RKO (cell line): Measurements from ENCODE around the gene FAM72B.
"Not testable (repeated sequence)": the region's sequence is repeated elsewhere in the genome, so short reads cannot be mapped to it uniquely, and the experiment has no call there.

ENCODE experiments used
- DNase-seq: peaks from one replicate; pipeline ENCODE4 v3.0.0-alpha.2; 2016; ENCODE audit warnings: low spot score

Gene FAM72B

GRCh38 chr1:121184290-121185127, at the start of gene FAM72B, which contains the start of gene SRGAP2C:
Gene FAM72B, minus strand, starts transcription at chr1:121184340. Its CDS starts 851 bp downstream, at chr1:121183489.
Gene SRGAP2C, plus strand, starts transcription at chr1:121184975. Its CDS starts 2,472 bp downstream, at chr1:121187447.
- DNase-seq: peak; percentile 98

DNA sequence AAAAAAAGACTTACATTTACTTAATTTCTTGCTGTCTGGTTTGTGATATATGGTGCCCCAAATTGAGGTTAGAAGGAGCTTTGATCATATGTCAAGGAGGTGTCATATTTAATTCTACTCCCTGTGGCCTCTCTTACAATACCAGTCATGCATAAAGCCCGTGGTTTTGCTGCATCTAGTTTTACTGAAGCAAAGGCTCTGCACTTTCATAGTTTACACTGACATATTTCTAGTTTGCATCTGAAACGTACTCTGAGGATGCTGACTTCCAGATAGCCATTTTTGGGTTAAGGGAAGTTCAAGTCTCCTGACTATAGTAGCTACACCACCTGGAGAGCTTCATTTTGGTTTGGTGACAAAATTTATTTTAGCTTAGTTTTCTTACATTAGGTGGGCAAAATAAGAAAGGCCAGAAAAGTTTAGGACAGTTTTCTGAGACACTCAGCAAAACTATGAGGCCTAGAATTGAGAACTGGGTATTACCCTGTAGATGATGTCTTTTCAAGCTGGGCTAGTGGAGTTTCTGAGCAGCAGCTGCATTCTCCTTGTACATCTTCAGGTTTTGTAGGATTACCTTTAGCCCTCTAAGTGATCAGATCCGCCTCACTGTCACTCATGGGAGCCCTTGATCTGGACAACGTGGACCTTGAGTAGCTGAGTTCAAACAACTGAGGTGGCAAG, 48.4 kb upstream of the FAM72B start:
- DNase-seq: not testable (repeated sequence)

DNA sequence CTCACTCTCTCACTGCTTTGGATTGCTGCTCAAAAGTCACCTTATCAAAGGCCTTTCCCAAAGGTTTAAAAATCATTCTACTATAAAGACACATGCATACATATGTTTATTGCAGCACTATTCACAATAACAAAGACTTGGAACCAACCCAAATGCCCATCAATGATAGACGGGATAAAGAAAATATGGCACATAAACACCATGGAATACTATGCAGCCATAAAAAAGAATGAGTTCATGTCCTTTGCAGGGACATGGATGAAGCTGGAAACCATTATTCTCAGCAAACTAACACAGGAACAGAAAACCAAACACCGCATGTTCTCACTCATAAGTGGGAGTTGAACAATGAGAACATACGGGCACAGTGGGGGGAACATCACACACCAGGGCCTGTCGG, 46.5 kb upstream of the FAM72B start:
- not testable (repeated sequence) for DNase-seq

DNA sequence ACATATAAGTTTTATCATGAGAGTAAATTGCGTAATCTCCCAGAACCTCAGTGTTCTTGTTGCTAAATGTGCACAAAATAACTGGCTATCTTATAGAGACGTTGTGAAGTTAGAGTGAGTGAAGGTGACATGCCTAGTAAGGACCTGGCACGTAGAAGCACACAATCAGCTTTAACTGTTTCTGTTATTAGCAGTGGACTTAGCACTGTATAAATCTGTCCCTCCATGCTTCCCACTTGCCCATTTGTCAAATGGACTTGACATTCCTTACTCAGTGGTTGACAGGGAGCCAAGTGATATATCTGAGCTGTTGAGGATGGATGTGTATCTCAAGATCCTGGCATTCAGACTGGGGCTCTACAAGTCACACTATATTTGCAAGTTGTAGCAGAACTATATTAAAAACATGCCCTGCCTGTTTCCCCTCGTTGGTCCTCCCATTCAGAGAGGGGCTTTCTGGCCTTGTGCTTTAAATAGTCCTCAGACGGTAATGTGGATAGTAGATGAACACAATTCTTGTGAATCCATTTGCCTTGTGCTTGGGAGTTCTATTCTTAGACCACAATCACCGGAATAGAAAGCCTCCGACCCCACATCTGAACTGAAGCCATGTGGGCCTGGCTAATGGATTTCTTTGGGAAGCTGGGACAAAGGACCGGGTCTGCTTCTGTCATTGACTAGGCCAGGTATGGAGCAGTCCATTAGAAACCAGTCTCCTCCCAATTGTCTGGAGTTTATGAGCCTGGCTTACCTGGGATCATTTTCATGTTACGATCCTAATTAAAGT, 43.6 kb upstream of the FAM72B start:
- DNase-seq: not testable (repeated sequence)

DNA sequence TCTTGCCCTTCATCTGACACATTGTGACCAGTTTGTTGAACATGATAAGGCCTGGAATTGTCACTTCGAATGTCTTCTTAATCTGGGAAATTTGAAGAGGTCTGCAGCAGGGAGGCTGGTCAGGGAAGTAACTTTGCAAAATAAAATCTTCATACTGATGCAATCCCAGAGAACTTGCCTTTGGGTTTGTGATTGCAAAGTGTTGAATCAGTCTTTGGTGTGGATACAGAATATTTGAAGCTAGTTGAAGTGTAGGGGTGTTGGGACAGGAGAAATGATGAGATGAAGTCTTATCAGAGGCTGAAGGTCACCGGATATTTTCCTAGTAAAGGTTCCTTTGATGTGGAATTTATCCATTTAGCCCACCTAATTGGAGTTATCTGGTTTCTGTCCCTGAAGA, 42.8 kb upstream of the FAM72B start:
- DNase-seq: not testable (repeated sequence)

GRCh38 chr1:121226295-121226904, 42.3 kb upstream of the FAM72B start:
- not testable (repeated sequence) for DNase-seq

- not testable (repeated sequence) for DNase-seq
Measured at GRCh38 chr1:121224714-121225113, 40.6 kb upstream of the FAM72B start.

GRCh38 chr1:121221770-121222169, 37.6 kb upstream of the FAM72B start:
- DNase-seq: not testable (repeated sequence)

- not testable (repeated sequence) for DNase-seq
Measured at GRCh38 chr1:121216676-121217075, 32.5 kb upstream of the FAM72B start.

DNA sequence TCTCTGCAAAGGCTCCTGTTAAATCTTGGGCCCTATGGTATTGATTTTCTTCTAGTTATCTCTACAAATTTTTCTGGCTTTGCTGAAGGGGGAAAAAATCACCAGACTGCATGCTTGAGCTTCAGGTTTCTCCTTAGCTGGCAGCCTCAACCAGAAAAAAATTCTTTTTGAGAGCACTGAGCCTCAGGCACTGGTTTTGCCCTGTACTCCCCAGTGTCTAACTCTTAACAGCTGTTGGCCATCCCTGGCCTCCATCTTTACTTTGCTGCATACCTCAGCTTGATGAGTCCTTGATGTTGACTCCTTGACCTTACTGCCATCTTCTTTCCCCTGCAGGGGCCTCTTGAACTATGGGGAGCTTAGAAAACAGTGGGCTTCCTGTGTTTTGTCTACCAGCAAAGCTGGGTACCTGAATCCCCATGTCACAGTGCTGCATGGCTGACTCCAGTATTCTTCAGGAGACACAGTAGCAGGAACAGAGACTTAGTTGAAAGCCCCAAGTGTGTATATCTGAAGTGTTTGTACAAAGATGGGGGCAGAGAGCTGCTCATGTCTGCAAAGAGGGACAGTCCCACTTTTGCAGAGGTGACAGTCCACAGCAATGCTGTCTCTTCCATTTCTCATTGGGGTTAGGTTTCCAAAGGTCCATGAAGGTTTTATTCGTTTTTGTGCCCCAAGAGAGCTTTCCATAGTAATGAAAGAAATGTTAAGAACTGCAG, 31.7 kb upstream of the FAM72B start:
- DNase-seq: not testable (repeated sequence)

DNA sequence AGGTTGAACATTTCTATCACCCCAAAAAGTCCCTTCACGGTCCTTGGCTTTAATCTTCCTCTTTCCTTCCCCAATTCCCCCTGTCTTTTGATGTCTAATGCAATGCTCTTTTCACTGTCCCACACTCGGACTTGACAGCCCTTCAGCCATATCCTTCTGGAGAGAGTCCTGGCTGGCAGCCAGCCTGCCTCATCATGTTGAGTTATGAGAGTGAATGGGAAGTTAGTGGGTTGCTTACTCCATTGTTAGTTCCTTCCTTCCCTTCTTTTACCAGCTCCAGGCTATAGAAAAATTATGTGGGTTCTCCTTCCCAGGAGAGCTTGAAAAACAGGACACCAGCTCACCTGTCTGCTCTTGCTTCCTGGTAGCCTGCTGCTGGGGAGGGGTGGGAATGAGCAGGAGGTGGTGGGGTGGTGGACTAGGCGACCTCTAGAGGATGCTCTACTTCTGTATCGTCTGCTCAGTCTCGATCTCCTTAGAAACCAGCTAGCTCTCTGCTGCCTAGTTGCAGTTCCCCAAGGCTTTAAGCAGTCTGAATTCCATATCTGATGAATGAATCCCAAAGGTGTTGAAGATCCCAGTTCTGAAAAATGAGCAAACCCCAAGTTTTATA, 30.5 kb upstream of the FAM72B start:
- DNase-seq: not testable (repeated sequence)

GRCh38 chr1:121213491-121213890, 29.4 kb upstream of the FAM72B start:
- DNase-seq: not testable (repeated sequence)

DNA sequence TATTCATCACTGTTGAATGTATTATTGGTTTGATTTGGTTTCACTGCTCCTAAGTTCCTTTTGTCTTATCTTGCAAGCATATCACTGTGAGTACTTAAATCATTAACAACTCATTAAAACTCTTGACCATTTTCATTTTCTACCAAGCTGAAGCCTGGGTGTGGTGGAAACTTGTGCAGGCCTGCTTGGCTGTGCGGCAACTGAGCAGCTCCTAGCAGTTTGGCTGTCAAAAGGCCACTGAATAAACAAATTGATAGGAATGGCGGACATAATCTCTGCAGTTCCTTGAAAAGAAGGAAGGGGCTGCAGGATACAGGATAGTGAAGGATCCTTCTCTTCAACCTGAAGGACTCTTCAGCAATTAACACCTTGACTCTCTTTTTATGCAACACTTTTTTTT, 26.6 kb upstream of the FAM72B start:
- not testable (repeated sequence) for DNase-seq

GRCh38 chr1:121208375-121208774, 24.2 kb upstream of the FAM72B start:
- DNase-seq: not testable (repeated sequence)

DNA sequence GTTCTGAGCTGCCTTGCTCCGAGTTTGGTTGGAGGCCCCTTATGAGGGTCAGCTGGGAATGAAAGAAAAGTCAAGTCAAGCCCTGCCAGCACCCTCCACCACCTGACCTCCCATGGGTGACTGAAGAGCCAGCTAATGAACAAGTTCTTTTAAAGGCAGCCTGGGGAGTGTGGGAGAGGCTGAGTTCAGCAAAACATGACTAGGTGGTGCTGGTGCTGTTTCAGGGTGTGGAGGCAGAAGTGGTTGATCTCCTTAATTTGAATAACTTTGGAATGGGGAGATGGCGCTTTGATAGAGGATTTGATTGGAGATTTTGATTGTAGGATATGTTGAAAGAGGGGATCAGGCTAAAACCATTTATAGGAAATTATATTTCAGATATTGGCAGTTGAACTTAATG, 23.2 kb upstream of the FAM72B start:
- DNase-seq: not testable (repeated sequence)

DNA sequence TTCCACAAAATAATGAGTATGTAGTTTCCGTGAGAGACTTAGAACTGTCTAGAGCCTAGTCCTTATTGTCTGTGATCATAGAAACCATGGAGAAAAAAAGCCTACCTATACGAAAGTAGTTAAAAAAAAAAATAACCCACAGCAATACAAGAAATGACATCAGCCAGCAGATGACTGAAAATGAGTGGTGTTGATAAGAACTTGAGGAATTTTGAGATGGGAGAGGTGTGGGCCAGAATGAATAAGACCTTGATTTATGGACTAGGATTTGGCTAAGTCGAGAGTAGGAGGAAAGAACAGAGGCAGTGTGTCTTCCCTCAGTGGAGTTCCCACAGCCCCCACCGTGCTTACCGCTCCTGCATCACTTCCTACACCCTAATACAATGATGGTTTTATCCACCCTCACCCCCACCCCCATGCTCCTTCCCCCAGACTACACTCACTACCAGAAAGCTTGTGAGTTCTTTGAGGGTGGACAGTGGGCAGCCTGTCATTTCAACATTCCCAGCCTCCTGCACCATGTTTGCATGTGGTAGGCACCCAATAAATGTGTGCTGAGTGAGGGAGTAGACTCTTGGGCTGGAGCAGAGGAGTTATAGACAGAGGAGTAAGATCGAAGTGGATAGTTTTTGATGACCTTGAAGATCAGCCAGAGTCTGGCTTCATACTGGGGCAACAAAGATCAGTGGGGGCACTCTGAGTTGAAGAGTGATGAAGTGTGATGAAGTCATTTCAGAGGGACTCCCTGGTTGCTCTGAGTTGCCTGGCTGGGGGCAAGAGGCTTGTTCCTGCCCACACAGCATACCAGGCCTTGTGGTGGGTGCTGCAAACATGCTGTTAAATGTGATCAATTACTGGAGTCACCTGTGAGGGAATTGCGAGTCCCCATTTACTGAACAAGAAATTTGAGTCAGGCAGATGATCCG, 21.9 kb upstream of the FAM72B start:
- DNase-seq: not testable (repeated sequence)

DNA sequence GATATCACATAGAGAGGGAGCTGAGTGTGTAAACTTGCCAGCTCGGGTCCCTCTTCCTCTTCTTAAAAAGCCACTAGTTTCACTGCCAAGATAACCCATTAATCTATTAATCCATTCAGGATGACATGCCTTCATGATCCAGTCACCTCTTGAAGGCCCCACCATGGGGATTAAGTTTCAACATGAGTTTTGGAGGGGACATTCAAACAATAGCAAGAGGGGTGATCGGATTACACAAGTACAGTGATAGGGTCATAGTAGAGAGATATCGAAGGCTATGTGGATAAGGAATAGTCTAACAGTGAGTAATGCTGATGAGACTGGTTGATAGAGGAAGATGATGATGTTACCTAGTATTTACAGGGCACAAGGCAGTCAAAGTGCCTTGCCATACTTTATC, 18.8 kb upstream of the FAM72B start:
- not testable (repeated sequence) for DNase-seq

GRCh38 chr1:121200985-121201981, 17.1 kb upstream of the FAM72B start:
- DNase-seq: not testable (repeated sequence)
